CD14-positive monocyte (primary cell): ENCODE results near the gene NKX1-1. TPM values are rescaled to one million over a fixed set of nuclear protein-coding genes. Genes with fewer than 3 reads are reported as not detected.
A peak's percentile ranks its signal among the peaks of the same experiment; 100 is the strongest.

Source experiments
- DNase-seq, 3 donors: peaks; one replicate each; pipeline ENCODE4 v3.0.0-alpha.2; 2011 to 2022
- H2AFZ ChIP-seq: 2 replicates; pipeline ENCODE4 v1.6.0; 2012; ENCODE audit warnings: mild to moderate bottlenecking, low read depth, low read length, inconsistent platforms; ENCODE audit not compliant: insufficient read depth, poor library complexity, severe bottlenecking
- H3K27ac ChIP-seq, 2 donors: 1 replicate in 1 of 2; 2 replicates in 1 of 2; pipeline ENCODE4 v1.5.1; 2012 to 2013; ENCODE audit warnings: low read length in 2 of 2, control low read depth in 1 of 2, inconsistent platforms in 1 of 2, low read depth in 1 of 2, mild to moderate bottlenecking in 1 of 2
- H3K27me3 ChIP-seq, 2 donors: one replicate each; pipeline versions ENCODE4 v1.6.0 to v1.6.1; 2011 to 2013; ENCODE audit warnings: low read length in 2 of 2; ENCODE audit not compliant: control insufficient read depth in 2 of 2, insufficient read depth in 2 of 2
- H3K36me3 ChIP-seq, 2 donors: replicated peaks in 1 of 2; 1 replicate in 1 of 2; 2 replicates in 1 of 2; pipeline versions ENCODE4 v1.5.1 to v1.6.1; 2012 to 2013; ENCODE audit warnings: low read length in 2 of 2, control low read depth in 1 of 2, inconsistent platforms in 1 of 2, mild to moderate bottlenecking in 1 of 2; ENCODE audit not compliant: insufficient read depth in 2 of 2, control insufficient read depth in 1 of 2
- H3K4me1 ChIP-seq, 2 donors: 1 replicate in 1 of 2; 2 replicates in 1 of 2; pipeline versions ENCODE4 v1.5.1 to v1.6.1; 2012 to 2013; ENCODE audit warnings: low read length in 2 of 2, control low read depth in 1 of 2, inconsistent platforms in 1 of 2, mild to moderate bottlenecking in 1 of 2, moderate library complexity in 1 of 2; ENCODE audit not compliant: insufficient read depth in 2 of 2, control insufficient read depth in 1 of 2
- H3K4me2 ChIP-seq: replicated peaks from 2 replicates; pipeline ENCODE3; 2012; ENCODE audit warnings: low read length, moderate library complexity, mild to moderate bottlenecking; ENCODE audit not compliant: poor library complexity, severe bottlenecking; ENCODE audit errors: extremely low read depth
- H3K4me3 ChIP-seq, 3 experiments: fragments of 200-600 bp in 1 of 3; sonication (generic) in 1 of 3; replicated peaks in 1 of 3; 1 replicate in 2 of 3; 2 replicates in 1 of 3; pipeline ENCODE4 v1.5.1; 2011 to 2013; ENCODE audit warnings: low read length in 3 of 3, mild to moderate bottlenecking in 3 of 3, control low read depth in 2 of 3, low read depth in 2 of 3, inconsistent platforms in 1 of 3, moderate library complexity in 1 of 3
- H3K79me2 ChIP-seq: 2 replicates; pipeline ENCODE4 v1.6.0; 2012; ENCODE audit warnings: mild to moderate bottlenecking, control low read depth, inconsistent platforms, low read length, moderate library complexity; ENCODE audit not compliant: insufficient read depth
- H3K9ac ChIP-seq: 2 replicates; pipeline ENCODE4 v1.6.0; 2017; ENCODE audit warnings: low read length, mild to moderate bottlenecking; ENCODE audit not compliant: insufficient read depth, poor library complexity, severe bottlenecking
- H3K9me3 ChIP-seq, 2 donors: replicated peaks in 1 of 2; 1 replicate in 1 of 2; 2 replicates in 1 of 2; pipeline versions ENCODE4 v1.5.1 to v1.6.1; 2012 to 2013; ENCODE audit warnings: low read length in 2 of 2, control low read depth in 1 of 2; ENCODE audit not compliant: control insufficient read depth in 1 of 2, insufficient read depth in 1 of 2
- H4K20me1 ChIP-seq: 2 replicates; pipeline ENCODE4 v1.6.0; 2012; ENCODE audit warnings: mild to moderate bottlenecking, low read length, control low read depth, moderate library complexity; ENCODE audit not compliant: insufficient read depth
- H3K27ac Mint-ChIP-seq, 7 donors: one replicate each; pipeline ENCODE4 v1.8.0; 2020; ENCODE audit warnings: mild to moderate bottlenecking in 7 of 7, mixed read lengths in 7 of 7, moderate library complexity in 6 of 7, inconsistent platforms in 2 of 7
- H3K27me3 Mint-ChIP-seq, 3 donors: one replicate each; pipeline ENCODE4 v1.8.0; 2021 to 2022; ENCODE audit warnings: low read depth in 3 of 3, mild to moderate bottlenecking in 3 of 3, mixed read lengths in 3 of 3, moderate library complexity in 3 of 3, inconsistent platforms in 1 of 3
- H3K36me3 Mint-ChIP-seq, 2 donors: one replicate each; pipeline ENCODE4 v1.8.0; 2020; ENCODE audit warnings: mixed read lengths in 2 of 2, inconsistent platforms in 1 of 2, mild to moderate bottlenecking in 1 of 2
- H3K4me1 Mint-ChIP-seq: one replicate; pipeline ENCODE4 v1.8.0; 2020; ENCODE audit warnings: mild to moderate bottlenecking, mixed read lengths
- H3K4me3 Mint-ChIP-seq, 2 donors: one replicate each; pipeline ENCODE4 v1.8.0; 2020; ENCODE audit warnings: mild to moderate bottlenecking in 2 of 2, mixed read lengths in 2 of 2, moderate library complexity in 1 of 2
- H3K9me3 Mint-ChIP-seq, 7 donors: one replicate each; pipeline ENCODE4 v1.8.0; 2020 to 2022; ENCODE audit warnings: mixed read lengths in 7 of 7, mild to moderate bottlenecking in 6 of 7, moderate library complexity in 6 of 7, inconsistent platforms in 2 of 7
- CTCF ChIP-seq: fragments of 200-600 bp; IDR thresholded peaks from one replicate; pipeline ENCODE4 v1.8.0; 2022; ENCODE audit warnings: antibody characterized with exemption, mild to moderate bottlenecking
- WGBS: methylation state at CpG from one replicate; pipeline ENCODE4 v1.1.5; 2013; ENCODE audit warnings: missing lambda C conversion rate; ENCODE audit not compliant: insufficient coverage; 5-methylcytosine and 5-hydroxymethylcytosine counted together
- intact Hi-C, 2 donors: fragments of 100-400 bp; cut with micrococcal nuclease; formaldehyde crosslinking; loops; one replicate each; pipeline versions ENCODE4 v1.15.0 to v1.15.1; 2023
- polyA plus RNA-seq, 3 donors: library from polyadenylated mRNA; depleted of rRNA in 1 of 3; unstranded in 2 of 3; stranded (reverse) in 1 of 3; fragments of 300-500 nt in 2 of 3; fragments of >200 nt in 1 of 3; fragmentation: Illumina TruSeq in 2 of 3; gene quantifications; 1 replicate in 2 of 3; 2 replicates in 1 of 3; pipeline ENCODE4 v1.2.3, GENCODE V29; 2012 to 2021

Gene NKX1-1
- polyA plus RNA-seq, 3 donors = not detected

GRCh38 chr4:1448589-1449420, 42.6 kb upstream of the NKX1-1 start:
- H3K4me3 ChIP-seq = no peak overlapping the region
- intact Hi-C loops = no loop called here
- H3K9me3 ChIP-seq = peaks cover 4 to 6% of the 10 kb centered on the region in 2 donors
- H3K9ac ChIP-seq = no peak overlapping the region
- Mint-ChIP-seq H3K4me3 (no peak overlapping the region), H3K36me3 (no peaks in the 10 kb centered on the region), H3K27ac (no peak overlapping the region), H3K4me1 (no peaks in the 10 kb centered on the region), H3K9me3 (peaks cover 7 to 17% (median 14%) of the 10 kb centered on the region in 7 donors), H3K27me3 (peaks cover 3 to 10% (median 5%) of the 10 kb centered on the region in 3 donors)
- H3K27me3 ChIP-seq = no peaks in the 10 kb centered on the region
- TF ChIP-seq CTCF = no peak
- H2AFZ ChIP-seq = no peak overlapping the region
- H3K4me2 ChIP-seq = no peak overlapping the region
- 85% methylated on average over 27 of the region's 28 CpGs for whole genome bisulfite sequencing
- no peaks in the 10 kb centered on the region for H4K20me1 ChIP-seq
- H3K27ac ChIP-seq = no peak overlapping the region
- DNase-seq = no peak
- no peaks in the 10 kb centered on the region for H3K36me3 ChIP-seq
- no peaks in the 10 kb centered on the region for H3K4me1 ChIP-seq
- no peaks in the 10 kb centered on the region for H3K79me2 ChIP-seq

- H3K9me3 ChIP-seq = peaks cover 0 to 6% of the 10 kb centered on the region in 2 donors
- intact Hi-C loops = no loop called here
- no peak overlapping the region for H3K9ac ChIP-seq
- no peaks in the 10 kb centered on the region for H3K79me2 ChIP-seq
- Mint-ChIP-seq H3K36me3 (no peaks in the 10 kb centered on the region), H3K27me3 (peaks cover 3 to 13% (median 4%) of the 10 kb centered on the region in 3 donors), H3K9me3 (peaks cover 4 to 9% (median 7%) of the 10 kb centered on the region in 7 donors), H3K27ac (peak overlapping the region in 1 of 7 donors; percentile 49), H3K4me3 (no peak overlapping the region), H3K4me1 (no peaks in the 10 kb centered on the region)
- H3K36me3 ChIP-seq = no peaks in the 10 kb centered on the region
- no peak overlapping the region for H3K4me2 ChIP-seq
- H2AFZ ChIP-seq = no peak overlapping the region
- H3K4me3 ChIP-seq = no peak overlapping the region
- H3K27ac ChIP-seq = no peak overlapping the region
- 76% methylated on average over 18 of the region's 18 CpGs for WGBS
- no peak for DNase-seq
- H3K27me3 ChIP-seq = no peaks in the 10 kb centered on the region
- no peaks in the 10 kb centered on the region for H3K4me1 ChIP-seq
- no peaks in the 10 kb centered on the region for H4K20me1 ChIP-seq
- no peak for TF ChIP-seq CTCF
Observed at GRCh38 chr4:1447676-1448588, 41.7 kb upstream of the NKX1-1 start.
